Posterior cingulate gyrus (tissue), 11 donors: ENCODE measurements around the gene ADAMTS8.

Experiments used
- DNase-seq, 10 donors: peaks; one replicate each; pipeline versions ENCODE4 v3.0.0 to v3.0.0-alpha.2; 2020 to 2021; ENCODE audit warnings: mixed read lengths in 3 of 10
- intact Hi-C: fragments of 100-400 bp; cut with DNase I; formaldehyde crosslinking; loops from one replicate; pipeline ENCODE4 v1.15.1; 2023

The ADAMTS8 gene

DNA sequence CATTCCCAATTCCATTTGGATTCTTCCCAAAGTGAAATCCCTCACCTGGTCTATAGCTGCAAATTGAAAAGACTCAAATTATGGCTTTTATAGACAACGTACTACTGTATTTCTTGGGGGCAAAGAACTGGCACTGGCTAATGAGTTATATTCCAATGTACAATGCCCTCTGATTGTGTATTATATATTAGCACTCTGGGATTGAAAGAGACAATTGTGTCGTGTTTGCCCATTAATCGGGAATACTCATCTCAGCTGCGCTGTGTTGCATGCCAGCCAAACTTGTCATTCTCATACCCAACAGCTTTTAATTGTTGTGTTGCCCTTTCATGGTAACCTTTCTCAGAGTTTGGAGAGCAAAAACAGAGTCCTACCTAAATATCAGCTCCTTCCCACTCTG is 58.7 kb downstream of the ADAMTS8 start:
- DNase-seq: peak in 5 of 10 donors; percentile 21 to 52 (median 40)
- intact Hi-C loops: loop anchor here (10.0 kb wide), 1 partner anchor 155 kb away; no protein-coding TSS in a partner anchor

DNA sequence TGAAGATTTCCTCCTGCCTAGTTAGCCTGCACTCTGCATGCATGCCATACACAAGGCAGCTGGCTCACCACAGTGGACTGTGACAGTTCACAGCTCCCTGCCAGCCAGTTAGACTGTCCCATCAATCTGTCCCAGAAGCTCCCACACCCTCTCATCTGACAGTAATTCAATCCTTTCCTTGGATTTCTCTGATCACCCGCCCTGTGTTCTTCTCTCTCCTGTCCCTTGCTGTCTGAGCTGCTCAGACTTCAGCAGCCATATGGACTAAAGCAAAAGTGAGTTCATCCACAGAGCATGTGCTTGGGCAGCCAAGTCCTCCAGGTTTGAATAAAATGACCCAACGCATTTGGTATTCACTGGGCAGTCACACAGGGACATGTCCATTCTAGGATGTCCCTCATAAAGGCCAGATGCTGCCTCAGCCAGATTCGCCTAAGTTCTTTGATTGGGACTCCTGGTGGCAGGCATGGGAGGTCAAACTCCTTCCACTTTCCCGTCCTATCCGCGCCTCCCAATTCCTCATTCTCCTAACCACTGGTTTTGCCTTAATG is 59.2 kb downstream of the ADAMTS8 start:
- intact Hi-C loops: no loop called here
- DNase-seq: peak in 8 of 10 donors; percentile 19 to 95 (median 58)

DNA sequence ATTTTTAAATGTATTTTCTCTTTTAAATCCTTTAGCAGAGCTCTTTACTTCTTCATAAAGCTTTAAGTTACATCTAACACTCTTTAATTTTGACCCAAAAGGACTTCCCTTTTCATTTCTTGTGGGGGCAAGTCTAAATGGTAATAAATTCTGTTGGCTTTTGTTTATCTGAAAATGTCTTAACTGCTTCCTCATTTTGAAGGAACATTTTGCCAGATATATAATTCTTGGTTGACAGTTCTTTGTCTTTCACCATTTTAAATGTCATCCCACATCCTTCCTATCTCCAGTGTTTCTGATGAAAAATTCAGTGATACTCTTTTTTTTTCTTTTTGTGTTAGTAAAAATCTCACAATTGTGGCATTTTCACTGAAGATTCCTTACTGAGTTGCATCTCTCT is 69.0 kb downstream of the ADAMTS8 start:
- no peak for DNase-seq
- intact Hi-C loops: no loop called here

- intact Hi-C loops: no loop called here
- DNase-seq: no peak
Measured at GRCh38 chr11:130358398-130358797, 70.0 kb downstream of the ADAMTS8 start.
